ENCODE results near the gene DNAI4. TPM values are rescaled to one million over a fixed set of nuclear protein-coding genes. Genes with fewer than 3 reads are reported as not detected.

DNAI4 gene
- total RNA-seq, 1 donor from 2014 or later, result 5.1 TPM

DNA sequence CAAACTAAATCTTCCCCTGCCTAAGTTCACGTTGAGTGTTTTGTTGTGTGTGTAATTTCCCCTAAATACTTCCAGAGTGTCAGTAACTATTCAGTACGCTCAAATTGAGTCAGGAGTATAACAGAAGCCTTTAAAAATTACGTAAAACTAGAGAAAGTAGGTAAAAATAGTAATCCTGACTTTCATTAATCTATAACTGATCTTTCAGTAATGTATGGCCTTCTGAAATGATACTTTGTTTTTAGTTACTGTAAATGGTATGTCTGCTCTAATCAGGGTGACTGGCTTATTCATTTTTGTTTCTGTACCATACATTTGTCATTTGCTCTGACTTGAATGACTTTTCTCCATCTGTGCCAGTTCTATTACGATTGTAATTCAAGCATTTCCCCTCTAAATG is 29.6 kb upstream of the DNAI4 start:
- peaks cover 8% of the 10 kb centered on the region for H3K36me3 Mint-ChIP-seq (ENCODE audit: low read depth, unreplicated experiment)
- no peak overlapping the region for H3K27ac Mint-ChIP-seq (ENCODE audit: unreplicated experiment)
- no peaks in the 10 kb centered on the region for H3K9me3 Mint-ChIP-seq (ENCODE audit: unreplicated experiment)
- H3K27me3 Mint-ChIP-seq (ENCODE audit: unreplicated experiment), result no peaks in the 10 kb centered on the region
- TF ChIP-seq, protein P1, sequence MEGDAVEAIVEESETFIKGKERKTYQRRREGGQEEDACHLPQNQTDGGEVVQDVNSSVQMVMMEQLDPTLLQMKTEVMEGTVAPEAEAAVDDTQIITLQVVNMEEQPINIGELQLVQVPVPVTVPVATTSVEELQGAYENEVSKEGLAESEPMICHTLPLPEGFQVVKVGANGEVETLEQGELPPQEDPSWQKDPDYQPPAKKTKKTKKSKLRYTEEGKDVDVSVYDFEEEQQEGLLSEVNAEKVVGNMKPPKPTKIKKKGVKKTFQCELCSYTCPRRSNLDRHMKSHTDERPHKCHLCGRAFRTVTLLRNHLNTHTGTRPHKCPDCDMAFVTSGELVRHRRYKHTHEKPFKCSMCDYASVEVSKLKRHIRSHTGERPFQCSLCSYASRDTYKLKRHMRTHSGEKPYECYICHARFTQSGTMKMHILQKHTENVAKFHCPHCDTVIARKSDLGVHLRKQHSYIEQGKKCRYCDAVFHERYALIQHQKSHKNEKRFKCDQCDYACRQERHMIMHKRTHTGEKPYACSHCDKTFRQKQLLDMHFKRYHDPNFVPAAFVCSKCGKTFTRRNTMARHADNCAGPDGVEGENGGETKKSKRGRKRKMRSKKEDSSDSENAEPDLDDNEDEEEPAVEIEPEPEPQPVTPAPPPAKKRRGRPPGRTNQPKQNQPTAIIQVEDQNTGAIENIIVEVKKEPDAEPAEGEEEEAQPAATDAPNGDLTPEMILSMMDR (IDR thresholded peaks at IDR 0.05; ENCODE audit: unreplicated experiment), result no peak
- no peak overlapping the region for H3K4me3 Mint-ChIP-seq (ENCODE audit: unreplicated experiment)
- no peak for DNase-seq (ENCODE audit: low spot score)
- H3K4me1 Mint-ChIP-seq (ENCODE audit: unreplicated experiment), result no peaks in the 10 kb centered on the region

DNA sequence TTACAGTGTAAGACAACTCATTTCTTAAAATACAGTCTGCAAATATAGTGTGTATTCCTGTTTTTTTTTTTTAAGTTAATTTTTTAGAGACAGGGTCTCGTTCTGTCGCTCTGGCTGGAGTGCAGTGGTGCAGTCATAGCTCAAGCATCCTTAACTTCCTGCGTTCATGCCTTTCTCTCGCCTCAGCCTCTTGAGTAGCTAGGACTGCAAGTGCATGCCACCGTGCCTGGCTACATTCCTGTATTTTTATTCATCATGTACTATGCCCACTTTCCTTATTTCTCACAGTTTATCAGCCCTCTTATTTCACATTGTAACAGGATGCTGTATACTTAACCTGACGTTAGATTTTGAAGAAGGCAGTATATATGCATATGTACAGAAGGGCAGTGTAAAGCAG is 26.9 kb upstream of the DNAI4 start:
- no peak overlapping the region for H3K4me3 Mint-ChIP-seq (ENCODE audit: unreplicated experiment)
- no peak overlapping the region for H3K27ac Mint-ChIP-seq (ENCODE audit: unreplicated experiment)
- H3K36me3 Mint-ChIP-seq (ENCODE audit: low read depth, unreplicated experiment), result peaks cover 8% of the 10 kb centered on the region
- DNase-seq (ENCODE audit: low spot score), result no peak
- no peaks in the 10 kb centered on the region for H3K27me3 Mint-ChIP-seq (ENCODE audit: unreplicated experiment)
- peaks cover 12% of the 10 kb centered on the region for H3K4me1 Mint-ChIP-seq (ENCODE audit: unreplicated experiment)
- TF ChIP-seq, protein P1 (IDR thresholded peaks at IDR 0.05; ENCODE audit: unreplicated experiment), result no peak
- no peaks in the 10 kb centered on the region for H3K9me3 Mint-ChIP-seq (ENCODE audit: unreplicated experiment)

DNA sequence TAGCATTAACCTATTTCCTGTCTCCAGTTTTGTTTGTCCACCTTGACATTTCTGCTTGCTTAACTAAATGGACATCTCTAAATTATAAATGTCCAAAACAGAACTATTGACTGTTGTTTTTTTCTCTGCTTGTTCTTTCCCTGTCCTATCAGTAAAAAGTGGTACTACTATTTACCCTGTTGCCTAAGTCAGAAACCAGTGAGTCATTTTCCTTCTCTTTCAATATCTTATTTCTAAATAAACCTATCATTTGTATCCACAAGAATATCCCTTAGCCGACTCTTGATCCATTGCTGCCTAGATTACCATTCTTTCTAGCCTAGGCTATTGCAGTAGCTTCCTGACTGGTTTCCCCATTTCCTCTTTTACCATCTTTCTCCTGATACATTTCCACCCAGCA is 22.6 kb upstream of the DNAI4 start:
- H3K4me3 Mint-ChIP-seq (ENCODE audit: unreplicated experiment), result no peak overlapping the region
- DNase-seq (ENCODE audit: low spot score), result no peak
- TF ChIP-seq, protein P1 (IDR thresholded peaks at IDR 0.05; ENCODE audit: unreplicated experiment), result no peak
- peaks cover 2% of the 10 kb centered on the region for H3K27me3 Mint-ChIP-seq (ENCODE audit: unreplicated experiment)
- H3K4me1 Mint-ChIP-seq (ENCODE audit: unreplicated experiment), result peaks cover 17% of the 10 kb centered on the region
- peaks cover 3% of the 10 kb centered on the region for H3K36me3 Mint-ChIP-seq (ENCODE audit: low read depth, unreplicated experiment)
- H3K9me3 Mint-ChIP-seq (ENCODE audit: unreplicated experiment), result no peaks in the 10 kb centered on the region
- peak overlapping the region; percentile 77 for H3K27ac Mint-ChIP-seq (ENCODE audit: unreplicated experiment)

DNA sequence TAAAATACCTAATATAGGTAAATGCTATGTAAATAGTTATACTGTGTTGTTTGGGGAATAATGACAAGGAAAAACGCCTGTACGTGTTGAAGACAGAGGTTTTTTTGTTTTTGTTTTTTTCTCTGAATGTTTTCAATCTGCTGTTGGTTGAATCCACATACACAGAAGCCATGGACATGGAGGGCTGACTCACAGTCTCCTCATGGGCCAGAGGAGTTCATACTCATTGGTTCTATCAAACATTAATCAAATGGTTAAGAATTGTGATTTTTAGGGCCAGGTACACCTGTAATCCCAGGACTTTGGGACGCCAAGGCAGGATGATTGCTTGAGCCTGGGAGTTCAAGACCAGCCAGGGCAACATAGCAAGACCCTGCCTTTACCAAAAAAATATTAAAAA is 20.7 kb upstream of the DNAI4 start:
- H3K27me3 Mint-ChIP-seq (ENCODE audit: unreplicated experiment), result peaks cover 2% of the 10 kb centered on the region
- no peak overlapping the region for H3K4me3 Mint-ChIP-seq (ENCODE audit: unreplicated experiment)
- H3K36me3 Mint-ChIP-seq (ENCODE audit: low read depth, unreplicated experiment), result peaks cover 3% of the 10 kb centered on the region
- no peaks in the 10 kb centered on the region for H3K9me3 Mint-ChIP-seq (ENCODE audit: unreplicated experiment)
- DNase-seq (ENCODE audit: low spot score), result no peak
- H3K4me1 Mint-ChIP-seq (ENCODE audit: unreplicated experiment), result peaks cover 17% of the 10 kb centered on the region
- TF ChIP-seq, protein P1 (IDR thresholded peaks at IDR 0.05; ENCODE audit: unreplicated experiment), result no peak
- no peak overlapping the region for H3K27ac Mint-ChIP-seq (ENCODE audit: unreplicated experiment)

DNA sequence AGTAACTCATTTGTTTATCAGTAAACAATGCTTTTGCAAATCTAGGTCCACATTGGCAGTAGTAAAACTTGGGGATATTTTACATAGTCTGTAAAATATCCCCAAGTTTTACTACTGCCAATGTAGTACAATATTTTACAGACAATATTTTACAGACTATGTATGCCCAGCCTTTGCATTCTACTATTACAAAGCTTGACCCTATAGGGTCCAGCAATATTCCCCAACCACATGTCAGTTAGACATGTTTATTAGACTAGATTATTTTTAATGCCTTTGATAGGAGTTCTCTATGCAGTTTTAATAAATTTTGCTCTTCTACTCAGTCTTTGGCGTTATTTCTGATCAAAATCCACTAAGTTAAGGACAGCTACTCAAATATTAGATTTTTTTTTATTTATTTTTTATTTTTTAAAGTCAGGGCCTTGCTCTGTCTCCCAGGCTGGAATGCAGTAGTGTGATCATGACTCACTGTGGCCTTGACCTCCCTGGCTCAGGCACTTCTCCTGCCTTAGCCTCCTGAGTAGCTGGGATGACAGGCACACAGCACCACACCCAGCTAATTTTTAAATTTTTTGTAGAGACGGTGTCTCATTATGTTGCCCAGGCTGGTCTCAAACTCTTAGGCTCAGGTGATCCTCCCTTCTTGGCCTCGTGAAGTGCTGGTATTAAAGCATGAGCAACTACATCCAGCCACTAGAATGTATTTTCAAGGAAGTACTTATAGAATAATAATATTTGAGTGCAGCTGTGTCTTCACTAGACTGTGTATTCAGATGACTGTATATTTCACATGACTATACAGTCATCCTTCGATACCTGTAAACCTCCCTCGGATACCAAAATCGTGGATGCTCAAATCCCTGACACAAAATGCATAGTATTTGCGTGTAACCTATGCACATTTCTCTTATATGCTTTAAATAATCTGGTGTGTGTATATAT is 19.9 kb upstream of the DNAI4 start:
- Mint-ChIP-seq H3K36me3 (ENCODE audit: low read depth, unreplicated experiment) (peaks cover 3% of the 10 kb centered on the region), H3K9me3 (ENCODE audit: unreplicated experiment) (no peaks in the 10 kb centered on the region), H3K4me1 (ENCODE audit: unreplicated experiment) (peaks cover 17% of the 10 kb centered on the region), H3K27ac (ENCODE audit: unreplicated experiment) (no peak overlapping the region), H3K4me3 (ENCODE audit: unreplicated experiment) (no peak overlapping the region), H3K27me3 (ENCODE audit: unreplicated experiment) (peaks cover 2% of the 10 kb centered on the region)
- TF ChIP-seq, protein P1 (IDR thresholded peaks at IDR 0.05; ENCODE audit: unreplicated experiment), result no peak
- DNase-seq (ENCODE audit: low spot score), result no peak
